ENCODE data around the gene PODXL.

DNA sequence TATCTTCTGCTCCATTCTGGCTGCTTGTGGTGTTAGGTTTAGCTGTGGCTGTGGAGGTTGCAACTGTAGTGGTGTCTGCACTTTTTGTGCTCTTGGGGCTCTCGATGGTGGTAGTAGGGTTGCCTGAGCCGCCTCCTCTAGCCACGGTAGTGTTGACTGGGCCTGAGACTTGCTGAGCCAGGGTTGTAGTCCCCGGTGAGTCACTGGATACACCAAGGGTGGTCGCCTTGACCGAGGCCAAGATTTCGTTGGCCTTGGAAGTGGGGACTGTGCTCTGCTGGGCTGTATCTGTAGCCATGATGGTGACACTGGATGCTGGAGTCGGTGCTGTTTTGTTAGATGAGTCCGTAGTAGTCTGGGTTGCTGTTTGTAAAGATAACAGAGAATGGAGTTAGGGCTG lies 45.4 kb downstream of the PODXL start:
- TF ChIP-seq, protein P1, sequence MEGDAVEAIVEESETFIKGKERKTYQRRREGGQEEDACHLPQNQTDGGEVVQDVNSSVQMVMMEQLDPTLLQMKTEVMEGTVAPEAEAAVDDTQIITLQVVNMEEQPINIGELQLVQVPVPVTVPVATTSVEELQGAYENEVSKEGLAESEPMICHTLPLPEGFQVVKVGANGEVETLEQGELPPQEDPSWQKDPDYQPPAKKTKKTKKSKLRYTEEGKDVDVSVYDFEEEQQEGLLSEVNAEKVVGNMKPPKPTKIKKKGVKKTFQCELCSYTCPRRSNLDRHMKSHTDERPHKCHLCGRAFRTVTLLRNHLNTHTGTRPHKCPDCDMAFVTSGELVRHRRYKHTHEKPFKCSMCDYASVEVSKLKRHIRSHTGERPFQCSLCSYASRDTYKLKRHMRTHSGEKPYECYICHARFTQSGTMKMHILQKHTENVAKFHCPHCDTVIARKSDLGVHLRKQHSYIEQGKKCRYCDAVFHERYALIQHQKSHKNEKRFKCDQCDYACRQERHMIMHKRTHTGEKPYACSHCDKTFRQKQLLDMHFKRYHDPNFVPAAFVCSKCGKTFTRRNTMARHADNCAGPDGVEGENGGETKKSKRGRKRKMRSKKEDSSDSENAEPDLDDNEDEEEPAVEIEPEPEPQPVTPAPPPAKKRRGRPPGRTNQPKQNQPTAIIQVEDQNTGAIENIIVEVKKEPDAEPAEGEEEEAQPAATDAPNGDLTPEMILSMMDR (IDR thresholded peaks at IDR 0.05) = no peak
- no peak for TF ChIP-seq EZH2 (IDR thresholded peaks at IDR 0.05)

All from neural progenitor cell (in vitro differentiated cells).